ENCODE data around the gene B3GALT5.
"Not testable (repeated sequence)": the region's sequence is repeated elsewhere in the genome, so short reads cannot be mapped to it uniquely, and the experiment has no call there.

Gene B3GALT5

DNA sequence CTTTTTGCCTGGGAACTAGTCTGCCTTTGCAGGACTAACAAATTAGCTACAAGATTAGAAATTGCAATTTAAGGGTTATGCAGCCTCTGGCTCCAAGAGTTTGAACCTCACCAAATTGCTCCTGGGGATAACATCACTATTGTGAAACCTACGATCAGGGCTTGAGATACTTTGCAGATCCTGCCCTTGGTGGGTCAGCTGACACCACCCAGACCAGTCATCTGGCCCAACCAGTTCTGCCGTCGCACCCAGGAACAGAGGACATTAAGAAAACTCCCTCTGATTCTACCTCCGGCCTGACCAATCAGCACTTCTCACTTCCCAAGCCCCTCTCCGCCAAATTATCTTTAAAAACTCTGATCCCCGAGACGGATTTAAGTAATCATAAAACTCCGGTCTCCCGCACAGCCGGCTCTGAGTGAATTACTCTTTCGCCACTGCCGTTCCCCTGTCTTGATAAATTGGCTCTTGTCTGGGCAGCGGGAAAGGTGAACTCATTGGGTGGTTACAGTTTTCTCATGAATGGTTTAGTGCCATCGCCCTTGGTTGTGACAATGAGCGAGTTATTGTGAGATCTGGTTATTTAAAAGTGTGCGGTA is 32.9 kb upstream of the B3GALT5 start:
- no peak overlapping the region for H3K4me3 ChIP-seq (replicated peaks; ENCODE audit: low read depth, low read length)
- TF ChIP-seq, protein P1, sequence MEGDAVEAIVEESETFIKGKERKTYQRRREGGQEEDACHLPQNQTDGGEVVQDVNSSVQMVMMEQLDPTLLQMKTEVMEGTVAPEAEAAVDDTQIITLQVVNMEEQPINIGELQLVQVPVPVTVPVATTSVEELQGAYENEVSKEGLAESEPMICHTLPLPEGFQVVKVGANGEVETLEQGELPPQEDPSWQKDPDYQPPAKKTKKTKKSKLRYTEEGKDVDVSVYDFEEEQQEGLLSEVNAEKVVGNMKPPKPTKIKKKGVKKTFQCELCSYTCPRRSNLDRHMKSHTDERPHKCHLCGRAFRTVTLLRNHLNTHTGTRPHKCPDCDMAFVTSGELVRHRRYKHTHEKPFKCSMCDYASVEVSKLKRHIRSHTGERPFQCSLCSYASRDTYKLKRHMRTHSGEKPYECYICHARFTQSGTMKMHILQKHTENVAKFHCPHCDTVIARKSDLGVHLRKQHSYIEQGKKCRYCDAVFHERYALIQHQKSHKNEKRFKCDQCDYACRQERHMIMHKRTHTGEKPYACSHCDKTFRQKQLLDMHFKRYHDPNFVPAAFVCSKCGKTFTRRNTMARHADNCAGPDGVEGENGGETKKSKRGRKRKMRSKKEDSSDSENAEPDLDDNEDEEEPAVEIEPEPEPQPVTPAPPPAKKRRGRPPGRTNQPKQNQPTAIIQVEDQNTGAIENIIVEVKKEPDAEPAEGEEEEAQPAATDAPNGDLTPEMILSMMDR (IDR thresholded peaks at IDR 0.05; ENCODE audit: low read depth, low read length, missing control alignments): no peak
- DNase-seq (ENCODE audit: extremely low read depth, low read depth): no peak

DNA sequence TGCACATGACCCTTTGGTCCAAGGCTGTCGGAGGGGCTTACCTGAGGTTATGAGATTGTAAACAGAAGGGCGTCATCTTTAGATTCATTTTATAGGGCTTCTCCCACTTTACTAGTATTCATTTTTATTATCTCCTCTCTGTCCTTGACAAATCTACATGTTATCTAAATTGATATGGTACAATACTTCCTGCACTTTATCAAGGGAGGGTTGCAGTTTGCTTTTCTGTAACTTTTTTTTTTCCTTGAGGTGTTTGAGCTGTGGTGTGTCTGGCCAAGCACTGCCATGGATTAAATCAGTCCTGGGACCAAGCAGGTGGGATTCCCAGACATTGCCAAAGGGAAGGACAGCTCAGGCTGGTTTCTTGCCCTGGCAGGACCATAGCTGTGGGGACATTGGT is 32.0 kb upstream of the B3GALT5 start:
- TF ChIP-seq, protein P1 (IDR thresholded peaks at IDR 0.05; ENCODE audit: low read depth, low read length, missing control alignments): no peak
- H3K4me3 ChIP-seq (replicated peaks; ENCODE audit: low read depth, low read length): no peak overlapping the region
- DNase-seq (ENCODE audit: extremely low read depth, low read depth): no peak

DNA sequence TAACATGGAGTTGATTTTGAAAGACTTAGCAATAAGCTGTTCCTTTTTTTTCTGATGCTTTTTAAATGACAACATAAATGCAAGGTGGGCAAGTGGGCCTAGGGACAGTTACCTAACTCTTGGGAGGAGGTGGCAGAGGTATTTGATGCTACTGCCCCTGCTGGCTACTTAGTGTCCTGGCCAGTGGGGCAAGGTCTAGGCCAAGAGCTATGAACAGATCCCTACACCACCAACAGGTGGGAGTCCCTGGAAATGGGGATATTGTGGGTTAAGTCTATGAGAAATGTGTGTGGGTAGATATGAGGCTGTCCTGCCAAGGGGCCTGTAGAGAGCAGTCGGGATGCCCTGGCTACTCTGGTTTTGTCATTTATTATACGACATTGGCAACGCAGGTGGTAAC is 31.3 kb upstream of the B3GALT5 start:
- TF ChIP-seq, protein P1 (IDR thresholded peaks at IDR 0.05; ENCODE audit: low read depth, low read length, missing control alignments): peak; percentile 10

DNA sequence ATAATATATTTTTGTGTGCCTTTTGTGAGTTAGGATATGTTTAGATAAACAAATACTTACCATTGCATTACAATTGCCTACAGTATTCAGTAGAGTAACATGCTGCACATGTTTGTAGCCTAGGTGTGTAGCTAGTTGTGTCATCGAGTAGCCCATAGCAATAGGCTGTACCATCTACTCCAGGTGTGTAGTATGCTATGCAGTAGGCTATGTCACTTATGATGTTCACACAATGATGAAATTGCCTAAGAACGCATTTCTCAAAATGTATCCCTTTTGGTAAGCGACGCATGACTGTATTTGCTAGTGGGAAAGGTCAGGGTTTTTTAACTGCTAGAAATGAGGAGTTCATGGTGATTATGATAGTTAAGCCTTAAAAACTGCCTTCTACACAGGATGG is 30.0 kb upstream of the B3GALT5 start:
- no peak overlapping the region for H3K4me3 ChIP-seq (replicated peaks; ENCODE audit: low read depth, low read length)
- TF ChIP-seq, protein P1 (IDR thresholded peaks at IDR 0.05; ENCODE audit: low read depth, low read length, missing control alignments): no peak

More for the DNA sequence above, 31.3 kb upstream of the B3GALT5 start:
- H3K4me3 ChIP-seq (replicated peaks; ENCODE audit: low read depth, low read length): no peak overlapping the region
- DNase-seq (ENCODE audit: extremely low read depth, low read depth): no peak

DNA sequence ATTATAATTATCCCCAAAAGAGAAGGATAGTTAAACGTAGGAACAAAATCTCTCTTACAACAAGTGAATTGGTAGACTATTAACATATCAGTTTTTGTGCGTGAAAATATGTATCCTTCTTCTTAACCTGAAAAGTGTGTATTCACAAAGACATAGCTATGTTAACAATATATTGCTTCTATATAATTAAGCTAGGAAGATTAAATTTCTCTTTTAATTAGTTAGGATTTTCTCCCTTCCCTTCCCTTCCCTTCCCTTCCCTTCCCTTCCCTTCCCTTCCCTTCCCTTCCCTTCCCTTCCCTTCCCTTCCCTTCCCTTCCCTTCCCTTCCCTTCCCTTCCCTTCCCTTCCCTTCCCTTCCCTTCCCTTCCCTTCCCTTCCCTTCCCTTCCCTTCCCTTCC is 29.2 kb upstream of the B3GALT5 start:
- H3K4me3 ChIP-seq (replicated peaks; ENCODE audit: low read depth, low read length); DNase-seq (ENCODE audit: extremely low read depth, low read depth): not testable (repeated sequence)

More for the DNA sequence above, 30.0 kb upstream of the B3GALT5 start:
- DNase-seq (ENCODE audit: extremely low read depth, low read depth): no peak

DNA sequence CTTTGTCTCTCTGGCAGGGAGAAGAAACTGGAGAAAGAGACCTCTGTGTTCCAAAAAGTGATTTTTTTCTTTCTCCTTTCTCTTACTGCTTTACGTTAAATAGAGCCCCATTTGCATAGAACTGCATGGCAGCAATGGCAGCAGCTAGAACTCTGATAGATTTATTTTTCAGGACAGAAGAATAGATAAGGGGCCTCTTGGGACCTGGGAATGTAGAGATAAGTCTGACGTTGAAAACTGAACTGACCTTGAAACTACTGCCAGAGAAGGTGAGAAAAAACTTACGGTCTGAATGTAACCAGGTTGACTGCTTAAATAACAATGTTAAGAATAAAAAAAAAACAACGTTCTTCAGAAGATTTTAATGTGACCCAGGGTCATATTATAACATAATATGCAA is 25.4 kb upstream of the B3GALT5 start:
- no peak for DNase-seq (ENCODE audit: extremely low read depth, low read depth)
- H3K4me3 ChIP-seq (replicated peaks; ENCODE audit: low read depth, low read length): no peak overlapping the region
- TF ChIP-seq, protein P1 (IDR thresholded peaks at IDR 0.05; ENCODE audit: low read depth, low read length, missing control alignments): no peak

DNA sequence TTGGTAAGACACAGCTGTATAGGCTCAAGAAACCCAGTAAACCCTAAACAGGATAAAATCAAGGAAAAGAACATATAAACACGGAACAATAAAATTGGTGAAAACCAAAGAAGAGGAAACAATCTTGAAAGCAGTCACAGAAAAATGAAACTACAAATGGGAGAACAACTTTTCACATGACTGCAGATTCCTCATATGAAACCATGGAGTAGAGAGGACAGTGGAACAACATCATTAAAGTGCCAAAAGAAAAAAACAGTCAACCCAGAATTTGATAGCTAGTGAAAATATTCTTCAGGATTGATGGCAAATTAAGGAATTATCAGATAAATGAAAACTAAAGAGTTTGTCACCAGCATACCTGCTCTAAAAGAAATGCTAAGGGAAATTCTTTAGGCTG is 23.9 kb upstream of the B3GALT5 start:
- no peak for DNase-seq (ENCODE audit: extremely low read depth, low read depth)
- H3K4me3 ChIP-seq (replicated peaks; ENCODE audit: low read depth, low read length): no peak overlapping the region
- TF ChIP-seq, protein P1 (IDR thresholded peaks at IDR 0.05; ENCODE audit: low read depth, low read length, missing control alignments): no peak
